ENCODE data around the gene ZNF141. TPM values are rescaled to one million over a fixed set of nuclear protein-coding genes. Genes with fewer than 3 reads are reported as not detected.

Gene ZNF141
- total and polyA plus RNA-seq, 2 of the 8 experiments (the other 6 are each of a cell fraction or from before 2014, with no cell fraction given) = 8.5 to 50.8 TPM

- TF ChIP-seq E2F6 (IDR thresholded peaks at IDR 0.05) = no peak
- no peak for TF ChIP-seq JUN (IDR thresholded peaks at IDR 0.05; ENCODE audit: low read depth, low read length)
- TF ChIP-seq GTF2F1 (IDR thresholded peaks at IDR 0.05; ENCODE audit: borderline replicate concordance, low read depth, low read length) = no peak
- TF ChIP-seq TEAD4 (IDR thresholded peaks at IDR 0.05; ENCODE audit: low read depth, low read length) = no peak
- no peak for TF ChIP-seq NRF1 (IDR thresholded peaks at IDR 0.05; ENCODE audit: low read depth, low read length)
These were observed 2.1 kb upstream of the ZNF141 start (continued) for GRCh38 chr4:335515-335914.

Measured in H1 (cell line).